SK-N-SH (cell line): Measurements from ENCODE around the gene RDH14. TPM values are rescaled to one million over a fixed set of nuclear protein-coding genes. Genes with fewer than 3 reads are reported as not detected.

Experiments used
- CTCF ChIA-PET: fragments of 300-600, 350-600 bp; formaldehyde crosslinking; extraction: SDS; loops from one replicate; lab custom pipeline; 2021; lab: Yijun Ruan, JAX
- POLR2A ChIA-PET: fragments of 350-600 bp; sonication (Branson Sonifier 250); formaldehyde crosslinking; extraction: SDS; loops from one replicate; lab custom pipeline; 2020; ENCODE audit warnings: antibody characterized with exemption, inconsistent platforms; lab: Yijun Ruan, JAX
- DNase-seq: peaks from one replicate; pipeline ENCODE4 v3.0.0; 2012
- H2AFZ ChIP-seq: fragments of 200-600 bp; sonication (generic); 2 replicates; pipeline ENCODE4 v1.8.1; 2016; ENCODE audit warnings: antibody characterized with exemption, mild to moderate bottlenecking, low read depth
- H3F3A ChIP-seq: fragments of 200-600 bp; sonication (generic); replicated peaks from 2 replicates; pipeline ENCODE3; 2016; ENCODE audit warnings: antibody characterized with exemption, mild to moderate bottlenecking; ENCODE audit not compliant: insufficient read depth
- H3K27ac ChIP-seq, 2 experiments: fragments of 200-500 bp in 1 of 2; fragments of 200-600 bp in 1 of 2; sonication (Bioruptor generic) in 1 of 2; sonication (generic), shearing (Covaris generic) in 1 of 2; 2 replicates each; pipeline versions ENCODE4 v1.5.1 to v1.6.1; 2014 to 2016; ENCODE audit warnings: low read depth in 2 of 2, inconsistent platforms in 1 of 2, low read length in 1 of 2, mild to moderate bottlenecking in 1 of 2, mixed read lengths in 1 of 2
- H3K27me3 ChIP-seq: fragments of 200-600 bp; sonication (generic), shearing (Covaris generic); 2 replicates; pipeline ENCODE4 v1.6.1; 2016; ENCODE audit warnings: mixed run types; ENCODE audit not compliant: insufficient read depth
- H3K36me3 ChIP-seq, 2 experiments: fragments of 200-500 bp in 1 of 2; fragments of 200-600 bp in 1 of 2; sonication (Bioruptor generic) in 1 of 2; sonication (generic) in 1 of 2; replicated peaks in 1 of 2; 2 replicates each; pipeline versions ENCODE3 to v1.5.1; 2014 to 2016; ENCODE audit warnings: low read length in 1 of 2, mild to moderate bottlenecking in 1 of 2; ENCODE audit not compliant: insufficient read depth in 2 of 2, control insufficient read depth in 1 of 2
- H3K4me1 ChIP-seq, 2 experiments: fragments of 200-500 bp in 1 of 2; fragments of 200-600 bp in 1 of 2; sonication (Bioruptor generic) in 1 of 2; sonication (generic), shearing (Covaris generic) in 1 of 2; 2 replicates each; pipeline versions ENCODE4 v1.5.1 to v1.6.1; 2014 to 2016; ENCODE audit warnings: low read depth in 1 of 2, low read length in 1 of 2, mixed run types in 1 of 2; ENCODE audit not compliant: insufficient read depth in 2 of 2, control insufficient read depth in 1 of 2
- H3K4me2 ChIP-seq: fragments of 200-600 bp; sonication (generic), shearing (Covaris generic); 2 replicates; pipeline ENCODE4 v1.6.1; 2017; ENCODE audit warnings: mixed run types
- H3K4me3 ChIP-seq, 2 experiments: fragments of 200-500 bp in 1 of 2; fragments of 200-600 bp in 1 of 2; sonication (Bioruptor generic) in 1 of 2; sonication (generic), shearing (Covaris generic) in 1 of 2; 2 replicates each; pipeline versions ENCODE4 v1.5.1 to v1.8.1; 2014 to 2016; ENCODE audit warnings: low read depth in 2 of 2, inconsistent platforms in 1 of 2, low read length in 1 of 2, mild to moderate bottlenecking in 1 of 2, mixed read lengths in 1 of 2, moderate library complexity in 1 of 2
- H3K79me2 ChIP-seq: fragments of 200-600 bp; sonication (generic); 2 replicates; pipeline ENCODE4 v1.8.1; 2017; ENCODE audit warnings: mild to moderate bottlenecking; ENCODE audit not compliant: insufficient read depth
- H3K9ac ChIP-seq: fragments of 200-600 bp; sonication (generic); 2 replicates; pipeline ENCODE4 v1.6.1; 2017; ENCODE audit warnings: mixed run types
- H3K9me2 ChIP-seq: fragments of 200-600 bp; sonication (generic); 2 replicates; pipeline ENCODE4 v1.6.1; 2017; ENCODE audit warnings: mixed run types
- H3K9me3 ChIP-seq: fragments of 200-600 bp; sonication (generic); 2 replicates; pipeline ENCODE4 v1.6.1; 2017; ENCODE audit warnings: mixed run types, mild to moderate bottlenecking, moderate library complexity
- H4K20me1 ChIP-seq: fragments of 200-600 bp; sonication (generic); 2 replicates; pipeline ENCODE4 v1.6.1; 2017; ENCODE audit warnings: mild to moderate bottlenecking, mixed run types; ENCODE audit not compliant: insufficient read depth
- FOSL2 ChIP-seq: IDR thresholded peaks from 2 replicates; pipeline ENCODE4 v1.4.0; 2012; ENCODE audit warnings: low read depth, mild to moderate bottlenecking, moderate library complexity, borderline replicate concordance
- FOXM1 ChIP-seq: IDR thresholded peaks from 2 replicates; pipeline ENCODE4 v1.4.0; 2012; ENCODE audit warnings: low read depth, mild to moderate bottlenecking
- GABPA ChIP-seq: IDR thresholded peaks from 2 replicates; pipeline ENCODE4 v1.4.0; 2012; ENCODE audit warnings: low read depth, mild to moderate bottlenecking
- GATA2 ChIP-seq: sonication (generic); formaldehyde crosslinking; IDR thresholded peaks from 2 replicates; pipeline ENCODE4 v1.5.0; 2020; ENCODE audit warnings: mild to moderate bottlenecking, missing genetic modification reagents
- MXI1 ChIP-seq: IDR thresholded peaks from 2 replicates; pipeline ENCODE4 v1.6.1; 2012; ENCODE audit warnings: mild to moderate bottlenecking, low read depth, low read length, improper control_type of control experiment
- NFIC ChIP-seq: IDR thresholded peaks from 2 replicates; pipeline ENCODE4 v1.4.0; 2012; ENCODE audit warnings: borderline replicate concordance
- RAD21 ChIP-seq: IDR thresholded peaks from 2 replicates; pipeline ENCODE4 v1.6.1; 2012; ENCODE audit warnings: mild to moderate bottlenecking, low read length
- RFX5 ChIP-seq: IDR thresholded peaks from 2 replicates; pipeline ENCODE4 v1.6.1; 2012; ENCODE audit warnings: mild to moderate bottlenecking, improper control_type of control experiment, low read length
- RXRA ChIP-seq: IDR thresholded peaks from 2 replicates; pipeline ENCODE4 v1.4.0; 2012; ENCODE audit warnings: low read depth, mild to moderate bottlenecking, borderline replicate concordance
- TCF12 ChIP-seq: IDR thresholded peaks from 2 replicates; pipeline ENCODE4 v1.4.0; 2012
- TEAD4 ChIP-seq: IDR thresholded peaks from 2 replicates; pipeline ENCODE4 v1.4.0; 2012; ENCODE audit warnings: mild to moderate bottlenecking, borderline replicate concordance; ENCODE audit not compliant: insufficient read depth
- YY1 ChIP-seq: IDR thresholded peaks from 2 replicates; pipeline ENCODE4 v1.4.0; 2012; ENCODE audit warnings: low read depth, mild to moderate bottlenecking
- WGBS: methylation state at CpG from one replicate; pipeline ENCODE4 v1.1.6; 2017; ENCODE audit warnings: low lambda C conversion rate; 5-methylcytosine and 5-hydroxymethylcytosine counted together
- polyA plus RNA-seq, 3 experiments: library from polyadenylated mRNA; depleted of rRNA; stranded (reverse); fragments of >200 nt; gene quantifications; 2 replicates each; pipeline ENCODE4 v1.2.3, GENCODE V29; 2012
- TF ChIP-seq, protein P1 (sequence below): IDR thresholded peaks from 2 replicates; pipeline ENCODE4 v1.4.0; 2012; ENCODE audit warnings: low read depth, borderline replicate concordance
- TF ChIP-seq, protein P2 (sequence below): IDR thresholded peaks from 2 replicates; pipeline ENCODE4 v1.4.0; 2012; ENCODE audit warnings: low read depth
- TF ChIP-seq, protein P3 (sequence below): fragments of 150-350 bp; IDR thresholded peaks from 2 replicates; pipeline ENCODE4 v1.6.1; 2017; ENCODE audit warnings: antibody characterized with exemption, low read length, low read depth, borderline replicate concordance

The RDH14 gene
- polyA plus RNA-seq, 1 of the 3 experiments (the other 2 are of a cell fraction) = 20.2 TPM

DNA sequence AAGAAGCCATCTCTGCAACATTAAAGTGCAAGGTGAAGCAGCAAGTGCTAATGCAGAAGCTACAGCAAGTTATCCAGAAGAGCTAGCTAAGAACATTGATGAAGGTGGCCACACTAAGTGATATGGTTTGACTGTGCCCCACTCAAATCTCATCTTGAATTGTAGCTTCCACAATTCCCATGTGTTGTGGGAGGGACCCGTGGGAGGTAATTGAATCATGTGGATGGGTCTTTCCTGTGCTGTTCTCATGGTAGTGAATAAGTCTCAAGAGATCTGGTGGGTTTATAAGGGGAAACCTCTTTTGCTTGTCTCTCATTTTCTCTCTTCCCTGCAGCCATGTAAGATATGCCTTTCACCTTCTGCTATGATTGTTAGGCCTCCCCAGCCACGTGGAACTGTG is 11.4 kb downstream of the RDH14 start:
- CTCF ChIA-PET = interaction anchor here (1.2 kb wide), 1 partner anchor 28 kb away, joined by 8 read pairs; no protein-coding TSS in a partner anchor
- no peak for TF ChIP-seq YY1
- no peak for TF ChIP-seq NFIC
- TF ChIP-seq TEAD4 = no peak
- no peak for TF ChIP-seq FOSL2
- TF ChIP-seq, protein P1, sequence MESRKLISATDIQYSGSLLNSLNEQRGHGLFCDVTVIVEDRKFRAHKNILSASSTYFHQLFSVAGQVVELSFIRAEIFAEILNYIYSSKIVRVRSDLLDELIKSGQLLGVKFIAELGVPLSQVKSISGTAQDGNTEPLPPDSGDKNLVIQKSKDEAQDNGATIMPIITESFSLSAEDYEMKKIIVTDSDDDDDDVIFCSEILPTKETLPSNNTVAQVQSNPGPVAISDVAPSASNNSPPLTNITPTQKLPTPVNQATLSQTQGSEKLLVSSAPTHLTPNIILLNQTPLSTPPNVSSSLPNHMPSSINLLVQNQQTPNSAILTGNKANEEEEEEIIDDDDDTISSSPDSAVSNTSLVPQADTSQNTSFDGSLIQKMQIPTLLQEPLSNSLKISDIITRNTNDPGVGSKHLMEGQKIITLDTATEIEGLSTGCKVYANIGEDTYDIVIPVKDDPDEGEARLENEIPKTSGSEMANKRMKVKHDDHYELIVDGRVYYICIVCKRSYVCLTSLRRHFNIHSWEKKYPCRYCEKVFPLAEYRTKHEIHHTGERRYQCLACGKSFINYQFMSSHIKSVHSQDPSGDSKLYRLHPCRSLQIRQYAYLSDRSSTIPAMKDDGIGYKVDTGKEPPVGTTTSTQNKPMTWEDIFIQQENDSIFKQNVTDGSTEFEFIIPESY = no peak
- H3K4me2 ChIP-seq = no peak overlapping the region
- POLR2A ChIA-PET = no interaction called here
- 93% methylated on average over 2 of the region's 2 CpGs for WGBS
- no peak overlapping the region for H2AFZ ChIP-seq
- peaks cover 13 to 17% of the 10 kb centered on the region in 2 experiments for H3K36me3 ChIP-seq
- H3K27ac ChIP-seq = no peak overlapping the region
- H3K4me3 ChIP-seq = no peak overlapping the region
- peaks cover 8 to 57% of the 10 kb centered on the region in 2 experiments; a peak in 3 of 4 replicates for H3K4me1 ChIP-seq
- H3K79me2 ChIP-seq = peaks cover 17% of the 10 kb centered on the region; the same call in 1 of the 2 replicates
- H3K9me2 ChIP-seq = no peaks in the 10 kb centered on the region
- no peaks in the 10 kb centered on the region for H4K20me1 ChIP-seq
- no peaks in the 10 kb centered on the region for H3K9me3 ChIP-seq
- peaks cover 52% of the 10 kb centered on the region for H3F3A ChIP-seq
- H3K9ac ChIP-seq = no peak overlapping the region
- no peaks in the 10 kb centered on the region for H3K27me3 ChIP-seq
- DNase-seq = no peak

DNA sequence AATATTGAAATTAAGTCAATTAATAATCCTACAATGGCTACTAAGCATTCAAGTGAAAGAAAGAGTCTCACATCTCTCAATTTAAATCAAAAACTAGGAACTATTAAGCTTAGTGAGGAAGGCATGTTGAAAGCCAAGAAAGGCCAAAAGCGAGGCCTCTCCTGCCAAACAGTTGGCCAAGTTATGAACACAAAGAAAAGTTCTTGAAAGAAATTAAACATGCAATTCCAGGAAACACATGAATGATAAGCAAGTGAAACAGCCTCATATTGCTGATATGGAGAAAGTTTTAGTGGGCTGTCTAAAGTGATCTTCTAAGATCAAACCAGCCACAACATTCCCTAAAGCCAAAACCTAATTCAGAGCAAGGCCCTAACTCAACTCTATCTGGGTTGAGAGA is 11.8 kb downstream of the RDH14 start:
- H4K20me1 ChIP-seq = no peaks in the 10 kb centered on the region
- 100% methylated on average over 1 of the region's 1 CpG for WGBS

More for the DNA sequence above, 11.8 kb downstream of the RDH14 start:
- DNase-seq = no peak
- ChIA-PET CTCF (interaction anchor here (1.2 kb wide), 1 partner anchor 28 kb away, joined by 8 read pairs; no protein-coding TSS in a partner anchor), POLR2A (no interaction called here)
- Histone ChIP-seq H3K79me2 (peaks cover 14% of the 10 kb centered on the region; the same call in 1 of the 2 replicates), H3K27ac (no peak overlapping the region), H3K27me3 (no peaks in the 10 kb centered on the region), H3F3A (peaks cover 49% of the 10 kb centered on the region), H3K4me1 (peaks cover 8 to 57% of the 10 kb centered on the region in 2 experiments; a peak in 3 of 4 replicates), H3K4me3 (no peak overlapping the region), H3K9me3 (no peaks in the 10 kb centered on the region), H3K9me2 (no peaks in the 10 kb centered on the region), H2AFZ (no peak overlapping the region), H3K4me2 (no peak overlapping the region), H3K36me3 (peaks cover 8 to 12% of the 10 kb centered on the region in 2 experiments), H3K9ac (no peak overlapping the region)
- TF ChIP-seq TCF12 (no peak), FOXM1 (no peak), MXI1 (no peak), FOSL2 (no peak), GATA2 (CRISPR knock-in tag) (no peak), GABPA (no peak), RXRA (no peak), NFIC (no peak), RFX5 (no peak), RAD21 (no peak)
- TF ChIP-seq, protein P2, sequence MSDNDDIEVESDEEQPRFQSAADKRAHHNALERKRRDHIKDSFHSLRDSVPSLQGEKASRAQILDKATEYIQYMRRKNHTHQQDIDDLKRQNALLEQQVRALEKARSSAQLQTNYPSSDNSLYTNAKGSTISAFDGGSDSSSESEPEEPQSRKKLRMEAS = no peak
- TF ChIP-seq, protein P3, sequence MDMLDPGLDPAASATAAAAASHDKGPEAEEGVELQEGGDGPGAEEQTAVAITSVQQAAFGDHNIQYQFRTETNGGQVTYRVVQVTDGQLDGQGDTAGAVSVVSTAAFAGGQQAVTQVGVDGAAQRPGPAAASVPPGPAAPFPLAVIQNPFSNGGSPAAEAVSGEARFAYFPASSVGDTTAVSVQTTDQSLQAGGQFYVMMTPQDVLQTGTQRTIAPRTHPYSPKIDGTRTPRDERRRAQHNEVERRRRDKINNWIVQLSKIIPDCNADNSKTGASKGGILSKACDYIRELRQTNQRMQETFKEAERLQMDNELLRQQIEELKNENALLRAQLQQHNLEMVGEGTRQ = no peak
